Psoas muscle (tissue), 8 donors: Measurements from ENCODE around the gene RASSF8. TPM values are rescaled to one million over a fixed set of nuclear protein-coding genes. Genes with fewer than 3 reads are reported as not detected.

Experiments used
- ATAC-seq, 4 donors: fragments of 200-7000 bp; cut with Tn5 transposase; one replicate each; pipeline ENCODE4 v1.9.1; 2020; ENCODE audit warnings: moderate library complexity in 3 of 4, mild to moderate bottlenecking in 2 of 4
- DNase-seq, 2 donors: peaks; one replicate each; pipeline ENCODE4 v3.0.0-alpha.2; 2020
- H3K27ac ChIP-seq: fragments of 200-600 bp; one replicate; pipeline ENCODE4 v1.8.0; 2022
- H3K27me3 ChIP-seq, 3 donors: fragments of 200-600 bp in 1 of 3; one replicate each; pipeline versions ENCODE4 v1.6.1 to v1.8.0; 2013 to 2022; ENCODE audit warnings: low read length in 2 of 3, mild to moderate bottlenecking in 2 of 3, moderate library complexity in 1 of 3; ENCODE audit not compliant: insufficient read depth in 3 of 3
- H3K36me3 ChIP-seq, 2 donors: fragments of 200-600 bp in 1 of 2; one replicate each; pipeline versions ENCODE4 v1.6.1 to v1.8.0; 2013 to 2022; ENCODE audit warnings: low read depth in 1 of 2, mild to moderate bottlenecking in 1 of 2, moderate library complexity in 1 of 2; ENCODE audit not compliant: insufficient read depth in 1 of 2
- H3K4me1 ChIP-seq: fragments of 200-600 bp; one replicate; pipeline ENCODE4 v1.8.0; 2022
- H3K4me3 ChIP-seq: fragments of 200-600 bp; one replicate; pipeline ENCODE4 v1.8.0; 2022; ENCODE audit warnings: mild to moderate bottlenecking
- H3K9me3 ChIP-seq: fragments of 200-600 bp; one replicate; pipeline ENCODE4 v1.8.0; 2022
- CTCF ChIP-seq: fragments of 200-600 bp; IDR thresholded peaks from one replicate; pipeline ENCODE4 v1.8.0; 2022; ENCODE audit warnings: antibody characterized with exemption
- WGBS, 3 donors: extraction: QIAGEN DNeasy Blood & Tissue Kit; methylation state at CpG; one replicate each; pipeline versions ENCODE4 v1.1.6 to v1.1.7; 2013; 5-methylcytosine and 5-hydroxymethylcytosine counted together
- intact Hi-C, 2 donors: fragments of 100-400 bp; cut with DNase I; formaldehyde crosslinking; loops; one replicate each; pipeline versions ENCODE4 v1.11.0 to v1.14.2; 2022
- polyA plus RNA-seq, 3 donors: library from polyadenylated mRNA; stranded (reverse); fragments of 200-250 nt; gene quantifications; one replicate each; pipeline ENCODE4 v1.2.3, GENCODE V29; 2013
- total RNA-seq, 4 donors: library from RNA; stranded (reverse); fragmentation: NEBNext Ultra II Directional in 2 of 4; extraction: Animal tissue kit (Norgen Biotek cat#: 25700) in 2 of 4; gene quantifications; one replicate each; pipeline versions ENCODE4 v1.2.1 to v1.2.4, GENCODE V29; 2021 to 2023
- donor health status: healthy with polysubstance abuse.
- donor health status: DM: no; HTN: no; CAD: no; lungs with moderate emphysema.
- donor health status: Bipolar disorder and iron deficiency.
- donor health status: healthy.
- donor health status: DM: yes; HTN: yes; CAD: no.
- donor health status: DM: no; HTN: no; CAD: no.
- donor health status: DM: no; HTN: no; CAD: no.
- donor health status: DM: yes; HTN: yes; CAD: no.

Gene RASSF8
- total and polyA plus RNA-seq, 7 donors, result 7.7 to 80.3 (median 41.9) TPM

DNA sequence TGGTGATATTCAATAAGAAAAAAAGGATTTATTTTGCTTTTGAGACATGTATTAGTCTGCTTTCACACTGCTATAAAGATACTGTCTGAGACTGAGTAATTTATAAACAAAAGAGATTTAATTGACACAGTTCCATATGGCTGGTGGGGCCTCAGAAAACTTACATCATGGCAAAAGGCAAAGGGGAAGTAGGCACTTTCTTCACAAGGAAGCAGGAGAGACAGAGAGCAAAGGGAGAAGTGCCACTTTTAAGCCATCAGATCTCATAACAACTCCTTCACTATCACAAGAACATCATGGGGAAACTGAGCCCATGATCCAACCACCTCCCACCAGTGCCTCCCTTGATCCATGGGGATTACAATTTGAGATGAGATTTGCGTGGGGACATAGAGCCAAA, 122.4 kb downstream of the RASSF8 start:
- H3K36me3 ChIP-seq, result no peaks in the 10 kb centered on the region
- no peak overlapping the region for H3K27ac ChIP-seq
- H3K9me3 ChIP-seq, result no peaks in the 10 kb centered on the region
- no peaks in the 10 kb centered on the region for H3K4me1 ChIP-seq
- no peaks in the 10 kb centered on the region for H3K27me3 ChIP-seq
- TF ChIP-seq CTCF, result no peak
- no peak overlapping the region for H3K4me3 ChIP-seq
- ATAC-seq (no peak), DNase-seq (no peak)
- WGBS, 3 donors, result 82 to 94% (median 83%) methylated on average over 1 of the region's 1 CpG
- intact Hi-C loops, result no loop called here

DNA sequence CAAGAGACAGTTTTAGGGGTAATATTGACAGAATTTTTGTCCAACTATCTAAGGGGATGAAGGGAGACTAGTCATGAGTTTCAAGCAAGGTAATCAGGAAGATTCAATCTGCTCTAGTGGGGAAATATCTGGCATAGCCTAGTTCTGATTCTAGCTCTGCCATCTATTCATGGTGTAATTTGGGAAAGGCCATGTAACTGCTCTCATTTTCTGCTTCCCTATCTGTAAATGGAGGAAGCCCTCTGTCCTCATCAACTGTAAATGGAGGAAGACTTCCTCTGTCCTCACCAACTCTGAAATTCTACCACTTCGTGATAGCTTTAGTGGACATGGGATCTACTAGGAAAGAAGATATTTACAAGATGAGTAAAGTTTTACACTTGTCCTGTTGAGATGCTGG, 128.5 kb downstream of the RASSF8 start:
- H3K27ac ChIP-seq, result no peak overlapping the region
- no peak for ATAC-seq
- no peaks in the 10 kb centered on the region for H3K9me3 ChIP-seq
- DNase-seq, result no peak
- no peaks in the 10 kb centered on the region for H3K4me1 ChIP-seq
- no peak overlapping the region for H3K4me3 ChIP-seq
- H3K36me3 ChIP-seq, result no peaks in the 10 kb centered on the region
- no peaks in the 10 kb centered on the region for H3K27me3 ChIP-seq
- intact Hi-C loops, result no loop called here
- no peak for TF ChIP-seq CTCF
- WGBS, 3 donors, result 86 to 93% (median 88%) methylated on average over 1 of the region's 1 CpG

GRCh38 chr12:26088998-26089397, 130.5 kb downstream of the RASSF8 start:
- intact Hi-C loops, result no loop called here
- no peak overlapping the region for H3K4me3 ChIP-seq
- no peaks in the 10 kb centered on the region for H3K9me3 ChIP-seq
- H3K27ac ChIP-seq, result no peak overlapping the region
- no peak for ATAC-seq
- H3K4me1 ChIP-seq, result no peaks in the 10 kb centered on the region
- DNase-seq, result no peak
- WGBS, 3 donors, result 68 to 77% (median 71%) methylated on average over 2 of the region's 2 CpGs
- H3K36me3 ChIP-seq, result no peaks in the 10 kb centered on the region
- H3K27me3 ChIP-seq, result no peaks in the 10 kb centered on the region
- TF ChIP-seq CTCF, result no peak

GRCh38 chr12:26090836-26091510, 132.5 kb downstream of the RASSF8 start:
- H3K9me3 ChIP-seq, result no peaks in the 10 kb centered on the region
- no peak overlapping the region for H3K4me3 ChIP-seq
- intact Hi-C loops, result loop anchor here (10.0 kb wide), 2 partner anchors 344 to 614 kb away; no protein-coding TSS in a partner anchor
- H3K4me1 ChIP-seq, result no peaks in the 10 kb centered on the region
- H3K27me3 ChIP-seq, result no peaks in the 10 kb centered on the region
- no peaks in the 10 kb centered on the region for H3K36me3 ChIP-seq
- WGBS, 3 donors, result 81 to 86% (median 84%) methylated on average over 11 of the region's 11 CpGs
- ATAC-seq, result no peak
- no peak for TF ChIP-seq CTCF
- DNase-seq, result no peak
- no peak overlapping the region for H3K27ac ChIP-seq

DNA sequence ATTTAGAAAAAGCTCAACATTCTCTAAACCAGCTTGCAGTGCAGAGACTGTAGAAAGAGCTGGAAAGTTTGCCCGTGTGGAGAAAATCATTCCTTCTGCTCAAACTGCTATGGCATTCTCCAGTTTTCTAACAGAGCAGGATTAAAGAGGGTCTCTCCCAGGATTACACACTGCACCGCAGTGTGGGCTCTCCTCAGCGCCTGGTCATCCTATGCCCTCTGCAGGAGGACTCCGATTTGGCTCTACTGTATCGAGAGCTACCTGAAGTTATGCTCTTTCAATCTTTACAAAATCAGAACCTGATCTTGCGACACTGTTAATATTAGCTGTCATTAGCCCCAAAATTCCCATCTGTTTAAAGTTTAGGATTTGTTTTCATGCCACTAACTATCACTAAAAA, 133.3 kb downstream of the RASSF8 start:
- 74 to 90% (median 81%) methylated on average over 6 of the region's 6 CpGs for WGBS, 3 donors
- intact Hi-C loops, result loop anchor here (10.0 kb wide), 2 partner anchors 343 to 613 kb away; no protein-coding TSS in a partner anchor
- DNase-seq, result no peak
- H3K9me3 ChIP-seq, result no peaks in the 10 kb centered on the region
- no peaks in the 10 kb centered on the region for H3K27me3 ChIP-seq
- no peaks in the 10 kb centered on the region for H3K36me3 ChIP-seq
- no peak overlapping the region for H3K4me3 ChIP-seq
- H3K4me1 ChIP-seq, result no peaks in the 10 kb centered on the region
- no peak overlapping the region for H3K27ac ChIP-seq
- TF ChIP-seq CTCF, result no peak
- peak in 1 of 4 donors; percentile 53 for ATAC-seq
